ENCODE data around the gene VASH1.

VASH1 gene

GRCh38 chr14:76779221-76780057 is 18.2 kb downstream of the VASH1 start:
- Histone ChIP-seq H3K36me3 (ENCODE audit: insufficient read depth, insufficient read length, low read length) (peaks cover 62% of the 10 kb centered on the region), H3K27me3 (ENCODE audit: insufficient read depth, insufficient read length) (no peaks in the 10 kb centered on the region), H3K9me3 (ENCODE audit: insufficient read depth, low read length) (no peaks in the 10 kb centered on the region), H3K9ac (ENCODE audit: insufficient read length, low read depth) (no peak overlapping the region), H3K4me1 (ENCODE audit: insufficient read depth, insufficient read length) (peaks cover 28% of the 10 kb centered on the region), H3K4me3 (ENCODE audit: insufficient read length, low read depth) (no peak overlapping the region)
- DNase-seq (ENCODE audit: low read depth, low spot score) = no peak
- TF ChIP-seq SUZ12 (IDR thresholded peaks at IDR 0.05; ENCODE audit: extremely low read depth, insufficient read depth, insufficient read length) (no peak), YY1 (IDR thresholded peaks at IDR 0.05; ENCODE audit: insufficient read depth, insufficient read length) (no peak), ZNF274 (IDR thresholded peaks at IDR 0.05; ENCODE audit: low read depth, low read length) (no peak)

- TF ChIP-seq SUZ12 (IDR thresholded peaks at IDR 0.05; ENCODE audit: extremely low read depth, insufficient read depth, insufficient read length) (no peak), ZNF274 (IDR thresholded peaks at IDR 0.05; ENCODE audit: low read depth, low read length) (no peak), YY1 (IDR thresholded peaks at IDR 0.05; ENCODE audit: insufficient read depth, insufficient read length) (no peak)
These were observed 18.7 kb downstream of the VASH1 start for GRCh38 chr14:76780058-76780345.

GRCh38 chr14:76780360-76780759 is 19.1 kb downstream of the VASH1 start:
- peaks cover 25% of the 10 kb centered on the region for H3K4me1 ChIP-seq (ENCODE audit: insufficient read depth, insufficient read length)
- H3K4me3 ChIP-seq (ENCODE audit: insufficient read length, low read depth) = no peak overlapping the region
- H3K36me3 ChIP-seq (ENCODE audit: insufficient read depth, insufficient read length, low read length) = peaks cover 65% of the 10 kb centered on the region
- H3K9me3 ChIP-seq (ENCODE audit: insufficient read depth, low read length) = no peaks in the 10 kb centered on the region
- H3K9ac ChIP-seq (ENCODE audit: insufficient read length, low read depth) = no peak overlapping the region
- TF ChIP-seq ZNF274 (IDR thresholded peaks at IDR 0.05; ENCODE audit: low read depth, low read length) (no peak), YY1 (IDR thresholded peaks at IDR 0.05; ENCODE audit: insufficient read depth, insufficient read length) (no peak), SUZ12 (IDR thresholded peaks at IDR 0.05; ENCODE audit: extremely low read depth, insufficient read depth, insufficient read length) (no peak)
- no peaks in the 10 kb centered on the region for H3K27me3 ChIP-seq (ENCODE audit: insufficient read depth, insufficient read length)
- no peak for DNase-seq (ENCODE audit: low read depth, low spot score)

More at GRCh38 chr14:76780058-76780345, 18.7 kb downstream of the VASH1 start:
- peaks cover 64% of the 10 kb centered on the region for H3K36me3 ChIP-seq (ENCODE audit: insufficient read depth, insufficient read length, low read length)
- no peaks in the 10 kb centered on the region for H3K9me3 ChIP-seq (ENCODE audit: insufficient read depth, low read length)
- H3K4me1 ChIP-seq (ENCODE audit: insufficient read depth, insufficient read length) = peaks cover 25% of the 10 kb centered on the region
- H3K27me3 ChIP-seq (ENCODE audit: insufficient read depth, insufficient read length) = no peaks in the 10 kb centered on the region
- H3K4me3 ChIP-seq (ENCODE audit: insufficient read length, low read depth) = no peak overlapping the region
- no peak for DNase-seq (ENCODE audit: low read depth, low spot score)
- no peak overlapping the region for H3K9ac ChIP-seq (ENCODE audit: insufficient read length, low read depth)

- H3K9me3 ChIP-seq (ENCODE audit: insufficient read depth, low read length) = no peaks in the 10 kb centered on the region
- no peaks in the 10 kb centered on the region for H3K27me3 ChIP-seq (ENCODE audit: insufficient read depth, insufficient read length)
- no peak overlapping the region for H3K9ac ChIP-seq (ENCODE audit: insufficient read length, low read depth)
- H3K4me3 ChIP-seq (ENCODE audit: insufficient read length, low read depth) = no peak overlapping the region
- H3K4me1 ChIP-seq (ENCODE audit: insufficient read depth, insufficient read length) = peaks cover 21% of the 10 kb centered on the region
- no peak for TF ChIP-seq YY1 (IDR thresholded peaks at IDR 0.05; ENCODE audit: insufficient read depth, insufficient read length)
- no peak for TF ChIP-seq SUZ12 (IDR thresholded peaks at IDR 0.05; ENCODE audit: extremely low read depth, insufficient read depth, insufficient read length)
- TF ChIP-seq ZNF274 (IDR thresholded peaks at IDR 0.05; ENCODE audit: low read depth, low read length) = no peak
- no peak for DNase-seq (ENCODE audit: low read depth, low spot score)
- peaks cover 69% of the 10 kb centered on the region for H3K36me3 ChIP-seq (ENCODE audit: insufficient read depth, insufficient read length, low read length)
These were observed 19.8 kb downstream of the VASH1 start for GRCh38 chr14:76780875-76781647.

GRCh38 chr14:76781648-76782051 is 20.4 kb downstream of the VASH1 start:
- H3K27me3 ChIP-seq (ENCODE audit: insufficient read depth, insufficient read length) = no peaks in the 10 kb centered on the region
- no peaks in the 10 kb centered on the region for H3K9me3 ChIP-seq (ENCODE audit: insufficient read depth, low read length)
- H3K4me1 ChIP-seq (ENCODE audit: insufficient read depth, insufficient read length) = peaks cover 17% of the 10 kb centered on the region
- TF ChIP-seq SUZ12 (IDR thresholded peaks at IDR 0.05; ENCODE audit: extremely low read depth, insufficient read depth, insufficient read length) = no peak
- no peak for TF ChIP-seq YY1 (IDR thresholded peaks at IDR 0.05; ENCODE audit: insufficient read depth, insufficient read length)
- TF ChIP-seq ZNF274 (IDR thresholded peaks at IDR 0.05; ENCODE audit: low read depth, low read length) = no peak
- no peak overlapping the region for H3K9ac ChIP-seq (ENCODE audit: insufficient read length, low read depth)
- no peak for DNase-seq (ENCODE audit: low read depth, low spot score)
- peaks cover 74% of the 10 kb centered on the region for H3K36me3 ChIP-seq (ENCODE audit: insufficient read depth, insufficient read length, low read length)
- no peak overlapping the region for H3K4me3 ChIP-seq (ENCODE audit: insufficient read length, low read depth)

GRCh38 chr14:76782115-76782884 is 21.0 kb downstream of the VASH1 start:
- Histone ChIP-seq H3K27me3 (ENCODE audit: insufficient read depth, insufficient read length) (no peaks in the 10 kb centered on the region), H3K36me3 (ENCODE audit: insufficient read depth, insufficient read length, low read length) (peaks cover 80% of the 10 kb centered on the region), H3K9me3 (ENCODE audit: insufficient read depth, low read length) (no peaks in the 10 kb centered on the region), H3K4me3 (ENCODE audit: insufficient read length, low read depth) (no peak overlapping the region), H3K4me1 (ENCODE audit: insufficient read depth, insufficient read length) (peaks cover 12% of the 10 kb centered on the region), H3K9ac (ENCODE audit: insufficient read length, low read depth) (no peak overlapping the region)
- no peak for DNase-seq (ENCODE audit: low read depth, low spot score)
- TF ChIP-seq SUZ12 (IDR thresholded peaks at IDR 0.05; ENCODE audit: extremely low read depth, insufficient read depth, insufficient read length) (no peak), YY1 (IDR thresholded peaks at IDR 0.05; ENCODE audit: insufficient read depth, insufficient read length) (no peak), ZNF274 (IDR thresholded peaks at IDR 0.05; ENCODE audit: low read depth, low read length) (no peak)
